Measurements from ENCODE around the gene MAP4K5. TPM values are rescaled to one million over a fixed set of nuclear protein-coding genes. Genes with fewer than 3 reads are reported as not detected.
"Not testable (repeated sequence)": the region's sequence is repeated elsewhere in the genome, so short reads cannot be mapped to it uniquely, and the experiment has no call there.

MAP4K5 gene
- total RNA-seq, 4 donors from 2014 or later, result 73.6 to 143 (median 124) TPM

- TF ChIP-seq POLR2A (IDR thresholded peaks at IDR 0.05), result no peak
- 46 to 53% methylated on average over 1 of the region's 1 CpG for WGBS, 2 donors
- H3K4me1 ChIP-seq, result peaks cover 0 to 21% (median 0%) of the 10 kb centered on the region in 3 donors
- no peaks in the 10 kb centered on the region for H3K9me3 ChIP-seq
- intact Hi-C loops (cut with DNase I), result loop anchor here (5.0 kb wide), 1 partner anchor 231 kb away; no protein-coding TSS in a partner anchor
- no peak overlapping the region for H3K27ac ChIP-seq
- H3K36me3 ChIP-seq, result no peaks in the 10 kb centered on the region
- no peak overlapping the region for H3K4me3 ChIP-seq
- H3K27me3 ChIP-seq, result no peaks in the 10 kb centered on the region
- no peak for DNase-seq
Observed at GRCh38 chr14:50541159-50541567, 8.8 kb upstream of the MAP4K5 start.

- Histone ChIP-seq H3K4me3 (no peak overlapping the region), H3K9me3 (no peaks in the 10 kb centered on the region), H3K4me1 (peaks cover 0 to 14% (median 0%) of the 10 kb centered on the region in 3 donors), H3K27ac (no peak overlapping the region), H3K27me3 (no peaks in the 10 kb centered on the region), H3K36me3 (no peaks in the 10 kb centered on the region)
- DNase-seq, result no peak
- TF ChIP-seq POLR2A (IDR thresholded peaks at IDR 0.05) (no peak), CTCF (IDR thresholded peaks at IDR 0.05) (no peak)
- intact Hi-C loops (cut with DNase I), result no loop called here
Observed at GRCh38 chr14:50539051-50539450, 6.7 kb upstream of the MAP4K5 start.

GRCh38 chr14:50538034-50538433, 5.7 kb upstream of the MAP4K5 start:
- intact Hi-C loops (cut with DNase I); H3K4me3 ChIP-seq; H3K36me3 ChIP-seq; H3K27me3 ChIP-seq; DNase-seq; H3K9me3 ChIP-seq; H3K27ac ChIP-seq: not testable (repeated sequence)
- WGBS, 2 donors, result 53 to 60% methylated on average over 4 of the region's 4 CpGs
- peaks cover 0 to 21% (median 5%) of the 10 kb centered on the region in 3 donors for H3K4me1 ChIP-seq

GRCh38 chr14:50534997-50535396, 2.6 kb upstream of the MAP4K5 start:
- intact Hi-C loops (cut with DNase I), result loop anchor here (5.0 kb wide), 1 partner anchor 213 kb away; no protein-coding TSS in a partner anchor
- no peaks in the 10 kb centered on the region for H3K9me3 ChIP-seq
- no peak overlapping the region for H3K27ac ChIP-seq
- peaks cover 10 to 36% (median 16%) of the 10 kb centered on the region in 3 donors for H3K4me1 ChIP-seq
- H3K36me3 ChIP-seq, result no peaks in the 10 kb centered on the region
- DNase-seq, result no peak
- no peak overlapping the region for H3K4me3 ChIP-seq
- WGBS, 2 donors, result 71 to 79% methylated on average over 1 of the region's 1 CpG
- no peaks in the 10 kb centered on the region for H3K27me3 ChIP-seq
- TF ChIP-seq POLR2A (IDR thresholded peaks at IDR 0.05) (no peak), CTCF (IDR thresholded peaks at IDR 0.05) (no peak)

GRCh38 chr14:50534416-50534815, 2.0 kb upstream of the MAP4K5 start:
- intact Hi-C loops (cut with DNase I), result loop anchor here (5.0 kb wide), 1 partner anchor 212 kb away; no protein-coding TSS in a partner anchor
- 78 to 83% methylated on average over 3 of the region's 3 CpGs for WGBS, 2 donors
- TF ChIP-seq CTCF (IDR thresholded peaks at IDR 0.05) (no peak), POLR2A (IDR thresholded peaks at IDR 0.05) (no peak)

GRCh38 chr14:50533806-50534205, 1.4 kb upstream of the MAP4K5 start:
- intact Hi-C loops (cut with DNase I), result loop anchor here (5.0 kb wide), 1 partner anchor 212 kb away; no protein-coding TSS in a partner anchor
- Histone ChIP-seq H3K4me1 (peaks cover 10 to 48% (median 21%) of the 10 kb centered on the region in 3 donors), H3K27me3 (no peaks in the 10 kb centered on the region), H3K9me3 (no peaks in the 10 kb centered on the region), H3K36me3 (no peaks in the 10 kb centered on the region), H3K4me3 (peak overlapping the region in 2 of 4 donors; percentile 78 to 91), H3K27ac (peak overlapping the region in 3 of 4 donors; percentile 96 to 98 (median 97))
- WGBS, 2 donors, result 72 to 81% methylated on average over 3 of the region's 3 CpGs
- no peak for DNase-seq
- TF ChIP-seq POLR2A (IDR thresholded peaks at IDR 0.05), result no peak
- no peak for TF ChIP-seq CTCF (IDR thresholded peaks at IDR 0.05)

More at GRCh38 chr14:50534416-50534815, 2.0 kb upstream of the MAP4K5 start:
- Histone ChIP-seq H3K27ac (no peak overlapping the region), H3K27me3 (no peaks in the 10 kb centered on the region), H3K36me3 (no peaks in the 10 kb centered on the region), H3K4me1 (peaks cover 10 to 42% (median 21%) of the 10 kb centered on the region in 3 donors), H3K9me3 (no peaks in the 10 kb centered on the region), H3K4me3 (no peak overlapping the region)
- no peak for DNase-seq

Data from esophagus squamous epithelium (tissue), 5 donors.